H1 (cell line): ENCODE results near the gene UBR2.

Experiments used
- ATF3 ChIP-seq: IDR thresholded peaks from 2 replicates; pipeline ENCODE4 v1.6.1; 2011; ENCODE audit warnings: low read depth, mild to moderate bottlenecking, low read length; ENCODE audit not compliant: insufficient read depth
- YY1 ChIP-seq: IDR thresholded peaks from 2 replicates; pipeline ENCODE4 v1.6.1; 2011; ENCODE audit warnings: low read depth, mild to moderate bottlenecking, low read length
- ZNF274 ChIP-seq: IDR thresholded peaks from 2 replicates; pipeline ENCODE4 v1.7.0; 2012; ENCODE audit warnings: low read length, borderline replicate concordance; ENCODE audit errors: extremely low read depth
- TF ChIP-seq, protein P1 (sequence below): fragments of 300-600 bp; sonication (generic); IDR thresholded peaks from 2 replicates; pipeline ENCODE4 v1.7.1; 2012; ENCODE audit warnings: low read length, moderate library complexity, mild to moderate bottlenecking, inconsistent platforms; ENCODE audit not compliant: insufficient replicate concordance

DNA sequence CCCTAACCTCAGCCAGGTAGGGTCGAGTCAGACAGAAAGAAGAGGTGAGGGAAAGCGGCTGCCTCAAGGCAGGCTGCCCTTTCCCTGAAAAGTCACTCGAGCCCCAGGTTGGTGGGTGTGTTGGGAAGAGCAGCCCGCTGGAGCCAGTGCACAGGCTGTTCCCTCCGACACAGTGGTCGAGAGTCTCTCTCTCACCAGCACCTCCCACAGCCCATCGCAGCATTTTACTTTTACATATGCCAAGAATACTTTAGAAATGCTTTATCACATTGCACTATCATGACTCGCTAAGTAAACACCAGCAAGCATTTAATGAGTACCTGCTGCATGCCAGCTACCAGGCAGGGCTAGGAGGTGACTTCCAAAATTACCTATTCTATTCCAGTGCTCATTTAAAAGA, 156.9 kb downstream of the UBR2 start:
- TF ChIP-seq, protein P1, sequence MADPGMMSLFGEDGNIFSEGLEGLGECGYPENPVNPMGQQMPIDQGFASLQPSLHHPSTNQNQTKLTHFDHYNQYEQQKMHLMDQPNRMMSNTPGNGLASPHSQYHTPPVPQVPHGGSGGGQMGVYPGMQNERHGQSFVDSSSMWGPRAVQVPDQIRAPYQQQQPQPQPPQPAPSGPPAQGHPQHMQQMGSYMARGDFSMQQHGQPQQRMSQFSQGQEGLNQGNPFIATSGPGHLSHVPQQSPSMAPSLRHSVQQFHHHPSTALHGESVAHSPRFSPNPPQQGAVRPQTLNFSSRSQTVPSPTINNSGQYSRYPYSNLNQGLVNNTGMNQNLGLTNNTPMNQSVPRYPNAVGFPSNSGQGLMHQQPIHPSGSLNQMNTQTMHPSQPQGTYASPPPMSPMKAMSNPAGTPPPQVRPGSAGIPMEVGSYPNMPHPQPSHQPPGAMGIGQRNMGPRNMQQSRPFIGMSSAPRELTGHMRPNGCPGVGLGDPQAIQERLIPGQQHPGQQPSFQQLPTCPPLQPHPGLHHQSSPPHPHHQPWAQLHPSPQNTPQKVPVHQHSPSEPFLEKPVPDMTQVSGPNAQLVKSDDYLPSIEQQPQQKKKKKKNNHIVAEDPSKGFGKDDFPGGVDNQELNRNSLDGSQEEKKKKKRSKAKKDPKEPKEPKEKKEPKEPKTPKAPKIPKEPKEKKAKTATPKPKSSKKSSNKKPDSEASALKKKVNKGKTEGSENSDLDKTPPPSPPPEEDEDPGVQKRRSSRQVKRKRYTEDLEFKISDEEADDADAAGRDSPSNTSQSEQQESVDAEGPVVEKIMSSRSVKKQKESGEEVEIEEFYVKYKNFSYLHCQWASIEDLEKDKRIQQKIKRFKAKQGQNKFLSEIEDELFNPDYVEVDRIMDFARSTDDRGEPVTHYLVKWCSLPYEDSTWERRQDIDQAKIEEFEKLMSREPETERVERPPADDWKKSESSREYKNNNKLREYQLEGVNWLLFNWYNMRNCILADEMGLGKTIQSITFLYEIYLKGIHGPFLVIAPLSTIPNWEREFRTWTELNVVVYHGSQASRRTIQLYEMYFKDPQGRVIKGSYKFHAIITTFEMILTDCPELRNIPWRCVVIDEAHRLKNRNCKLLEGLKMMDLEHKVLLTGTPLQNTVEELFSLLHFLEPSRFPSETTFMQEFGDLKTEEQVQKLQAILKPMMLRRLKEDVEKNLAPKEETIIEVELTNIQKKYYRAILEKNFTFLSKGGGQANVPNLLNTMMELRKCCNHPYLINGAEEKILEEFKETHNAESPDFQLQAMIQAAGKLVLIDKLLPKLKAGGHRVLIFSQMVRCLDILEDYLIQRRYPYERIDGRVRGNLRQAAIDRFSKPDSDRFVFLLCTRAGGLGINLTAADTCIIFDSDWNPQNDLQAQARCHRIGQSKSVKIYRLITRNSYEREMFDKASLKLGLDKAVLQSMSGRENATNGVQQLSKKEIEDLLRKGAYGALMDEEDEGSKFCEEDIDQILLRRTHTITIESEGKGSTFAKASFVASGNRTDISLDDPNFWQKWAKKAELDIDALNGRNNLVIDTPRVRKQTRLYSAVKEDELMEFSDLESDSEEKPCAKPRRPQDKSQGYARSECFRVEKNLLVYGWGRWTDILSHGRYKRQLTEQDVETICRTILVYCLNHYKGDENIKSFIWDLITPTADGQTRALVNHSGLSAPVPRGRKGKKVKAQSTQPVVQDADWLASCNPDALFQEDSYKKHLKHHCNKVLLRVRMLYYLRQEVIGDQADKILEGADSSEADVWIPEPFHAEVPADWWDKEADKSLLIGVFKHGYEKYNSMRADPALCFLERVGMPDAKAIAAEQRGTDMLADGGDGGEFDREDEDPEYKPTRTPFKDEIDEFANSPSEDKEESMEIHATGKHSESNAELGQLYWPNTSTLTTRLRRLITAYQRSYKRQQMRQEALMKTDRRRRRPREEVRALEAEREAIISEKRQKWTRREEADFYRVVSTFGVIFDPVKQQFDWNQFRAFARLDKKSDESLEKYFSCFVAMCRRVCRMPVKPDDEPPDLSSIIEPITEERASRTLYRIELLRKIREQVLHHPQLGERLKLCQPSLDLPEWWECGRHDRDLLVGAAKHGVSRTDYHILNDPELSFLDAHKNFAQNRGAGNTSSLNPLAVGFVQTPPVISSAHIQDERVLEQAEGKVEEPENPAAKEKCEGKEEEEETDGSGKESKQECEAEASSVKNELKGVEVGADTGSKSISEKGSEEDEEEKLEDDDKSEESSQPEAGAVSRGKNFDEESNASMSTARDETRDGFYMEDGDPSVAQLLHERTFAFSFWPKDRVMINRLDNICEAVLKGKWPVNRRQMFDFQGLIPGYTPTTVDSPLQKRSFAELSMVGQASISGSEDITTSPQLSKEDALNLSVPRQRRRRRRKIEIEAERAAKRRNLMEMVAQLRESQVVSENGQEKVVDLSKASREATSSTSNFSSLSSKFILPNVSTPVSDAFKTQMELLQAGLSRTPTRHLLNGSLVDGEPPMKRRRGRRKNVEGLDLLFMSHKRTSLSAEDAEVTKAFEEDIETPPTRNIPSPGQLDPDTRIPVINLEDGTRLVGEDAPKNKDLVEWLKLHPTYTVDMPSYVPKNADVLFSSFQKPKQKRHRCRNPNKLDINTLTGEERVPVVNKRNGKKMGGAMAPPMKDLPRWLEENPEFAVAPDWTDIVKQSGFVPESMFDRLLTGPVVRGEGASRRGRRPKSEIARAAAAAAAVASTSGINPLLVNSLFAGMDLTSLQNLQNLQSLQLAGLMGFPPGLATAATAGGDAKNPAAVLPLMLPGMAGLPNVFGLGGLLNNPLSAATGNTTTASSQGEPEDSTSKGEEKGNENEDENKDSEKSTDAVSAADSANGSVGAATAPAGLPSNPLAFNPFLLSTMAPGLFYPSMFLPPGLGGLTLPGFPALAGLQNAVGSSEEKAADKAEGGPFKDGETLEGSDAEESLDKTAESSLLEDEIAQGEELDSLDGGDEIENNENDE, result no peak
- TF ChIP-seq YY1 (no peak), ZNF274 (no peak), ATF3 (no peak)
